Osteoblast (primary cell): Measurements from ENCODE around the gene MINPP1. TPM values are rescaled to one million over a fixed set of nuclear protein-coding genes. Genes with fewer than 3 reads are reported as not detected.

Experiments
- DNase-seq: peaks from one replicate; pipeline ENCODE4 v3.0.0; 2011; ENCODE audit warnings: low spot score, mixed read lengths; ENCODE audit not compliant: insufficient read length; ENCODE audit errors: missing footprints
- H2AFZ ChIP-seq: 2 replicates; pipeline ENCODE4 v1.6.0; 2011; ENCODE audit warnings: mild to moderate bottlenecking, low read length
- H3K27ac ChIP-seq: 2 replicates; pipeline ENCODE4 v1.5.1; 2011; ENCODE audit warnings: mild to moderate bottlenecking, low read depth, low read length, moderate library complexity
- H3K27me3 ChIP-seq: 2 replicates; pipeline ENCODE4 v1.6.0; 2012; ENCODE audit warnings: mild to moderate bottlenecking, control low read depth, inconsistent platforms, low read length, moderate library complexity; ENCODE audit not compliant: insufficient read depth
- H3K36me3 ChIP-seq: 2 replicates; pipeline ENCODE4 v1.5.1; 2011; ENCODE audit warnings: mild to moderate bottlenecking, low read length, control low read depth, moderate library complexity; ENCODE audit not compliant: insufficient read depth
- H3K4me1 ChIP-seq: 2 replicates; pipeline ENCODE4 v1.5.1; 2011; ENCODE audit warnings: mild to moderate bottlenecking, low read length, control low read depth, moderate library complexity; ENCODE audit not compliant: insufficient read depth
- H3K4me2 ChIP-seq: 2 replicates; pipeline ENCODE4 v1.6.0; 2011; ENCODE audit warnings: mild to moderate bottlenecking, low read length; ENCODE audit not compliant: insufficient read depth
- H3K4me3 ChIP-seq: fragments of 200-600 bp; sonication (generic); 3 replicates; pipeline ENCODE4 v1.5.1; 2012; ENCODE audit warnings: mild to moderate bottlenecking, low read length, inconsistent platforms; ENCODE audit not compliant: insufficient read depth
- H3K79me2 ChIP-seq: 2 replicates; pipeline ENCODE4 v1.6.0; 2012; ENCODE audit warnings: mild to moderate bottlenecking, low read length, control low read depth, inconsistent platforms; ENCODE audit not compliant: insufficient read depth
- H3K9me3 ChIP-seq: 2 replicates; pipeline ENCODE4 v1.5.1; 2011; ENCODE audit warnings: low read depth, low read length, control low read depth
- H4K20me1 ChIP-seq: 2 replicates; pipeline ENCODE4 v1.6.0; 2012; ENCODE audit warnings: mild to moderate bottlenecking, low read length, control low read depth; ENCODE audit not compliant: insufficient read depth
- total RNA-seq: library from RNA; depleted of rRNA; stranded (reverse); fragments of >200 nt; gene quantifications from 2 replicates; pipeline ENCODE4 v1.2.3, GENCODE V29; 2012
- TF ChIP-seq, protein P1 (sequence below): IDR thresholded peaks from 2 replicates; pipeline ENCODE4 v1.5.1; 2011; ENCODE audit warnings: mild to moderate bottlenecking, low read depth, low read length, moderate library complexity; ENCODE audit errors: extremely low read depth

MINPP1 gene
- total RNA-seq, 1 donor, result 22.1 TPM

GRCh38 chr10:87544721-87545120 lies 40.0 kb downstream of the MINPP1 start:
- TF ChIP-seq, protein P1, sequence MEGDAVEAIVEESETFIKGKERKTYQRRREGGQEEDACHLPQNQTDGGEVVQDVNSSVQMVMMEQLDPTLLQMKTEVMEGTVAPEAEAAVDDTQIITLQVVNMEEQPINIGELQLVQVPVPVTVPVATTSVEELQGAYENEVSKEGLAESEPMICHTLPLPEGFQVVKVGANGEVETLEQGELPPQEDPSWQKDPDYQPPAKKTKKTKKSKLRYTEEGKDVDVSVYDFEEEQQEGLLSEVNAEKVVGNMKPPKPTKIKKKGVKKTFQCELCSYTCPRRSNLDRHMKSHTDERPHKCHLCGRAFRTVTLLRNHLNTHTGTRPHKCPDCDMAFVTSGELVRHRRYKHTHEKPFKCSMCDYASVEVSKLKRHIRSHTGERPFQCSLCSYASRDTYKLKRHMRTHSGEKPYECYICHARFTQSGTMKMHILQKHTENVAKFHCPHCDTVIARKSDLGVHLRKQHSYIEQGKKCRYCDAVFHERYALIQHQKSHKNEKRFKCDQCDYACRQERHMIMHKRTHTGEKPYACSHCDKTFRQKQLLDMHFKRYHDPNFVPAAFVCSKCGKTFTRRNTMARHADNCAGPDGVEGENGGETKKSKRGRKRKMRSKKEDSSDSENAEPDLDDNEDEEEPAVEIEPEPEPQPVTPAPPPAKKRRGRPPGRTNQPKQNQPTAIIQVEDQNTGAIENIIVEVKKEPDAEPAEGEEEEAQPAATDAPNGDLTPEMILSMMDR, result no peak
- Histone ChIP-seq H3K36me3 (peaks cover 10% of the 10 kb centered on the region), H3K27me3 (no peaks in the 10 kb centered on the region), H4K20me1 (no peaks in the 10 kb centered on the region), H3K27ac (peak overlapping the region; percentile 92), H3K79me2 (peaks cover 13% of the 10 kb centered on the region), H3K4me3 (no peak overlapping the region), H3K4me1 (peaks cover 77% of the 10 kb centered on the region), H3K4me2 (peak overlapping the region; percentile 1), H2AFZ (no peak overlapping the region), H3K9me3 (no peaks in the 10 kb centered on the region)
- no peak for DNase-seq

- Histone ChIP-seq H3K36me3 (peaks cover 10% of the 10 kb centered on the region), H3K9me3 (no peaks in the 10 kb centered on the region), H4K20me1 (no peaks in the 10 kb centered on the region), H3K4me2 (no peak overlapping the region), H3K27ac (peak overlapping the region; percentile 92), H3K4me3 (no peak overlapping the region), H3K79me2 (peaks cover 13% of the 10 kb centered on the region), H3K27me3 (no peaks in the 10 kb centered on the region), H2AFZ (no peak overlapping the region), H3K4me1 (peaks cover 73% of the 10 kb centered on the region)
- no peak for DNase-seq
- TF ChIP-seq, protein P1, result no peak
These were observed 41.1 kb downstream of the MINPP1 start for GRCh38 chr10:87545783-87546182.

DNA sequence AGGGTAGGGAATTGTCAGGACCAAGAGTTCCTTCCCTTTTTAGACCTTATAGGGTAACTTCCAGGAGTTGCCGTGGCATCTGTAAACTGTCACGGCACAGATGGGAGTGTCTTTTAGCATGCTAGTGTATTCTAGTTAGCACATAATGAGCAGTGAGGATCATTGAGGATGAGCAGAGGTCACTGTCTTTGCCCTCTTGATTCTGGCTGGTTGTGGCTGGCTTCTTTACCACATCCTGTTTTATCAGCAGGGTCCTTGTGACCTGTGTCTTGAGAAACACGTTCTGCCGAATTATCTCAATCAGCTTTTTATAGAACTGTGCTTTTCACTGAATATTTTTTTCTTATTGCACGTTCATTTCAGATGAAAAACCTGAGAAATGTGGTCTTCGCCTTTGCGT lies 41.5 kb downstream of the MINPP1 start:
- no peak overlapping the region for H3K4me2 ChIP-seq

DNA sequence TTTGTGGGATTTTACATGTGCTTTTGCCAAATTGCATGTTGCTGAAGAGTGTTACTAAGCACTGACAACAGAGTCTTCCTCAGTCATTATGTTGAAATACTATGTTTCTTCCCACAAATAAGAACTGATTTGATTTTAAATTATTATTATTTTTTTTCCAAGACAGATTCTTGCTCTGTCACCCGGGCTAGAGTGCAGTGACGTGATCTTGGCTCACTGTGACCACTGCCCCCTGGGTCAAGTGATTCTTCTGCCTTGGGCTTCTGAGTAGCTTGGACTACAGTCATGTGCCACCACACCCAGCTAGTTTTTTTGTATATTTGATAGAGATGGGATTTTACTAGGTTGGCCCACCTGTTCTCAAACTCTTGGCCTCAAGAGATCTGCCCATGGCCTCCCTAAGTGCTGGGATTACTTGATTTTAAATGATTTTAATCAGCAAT lies 42.3 kb downstream of the MINPP1 start:
- peak overlapping the region; percentile 92 for H3K27ac ChIP-seq
- H3K4me3 ChIP-seq, result no peak overlapping the region
- H3K4me1 ChIP-seq, result peaks cover 69% of the 10 kb centered on the region
- no peak for DNase-seq
- no peaks in the 10 kb centered on the region for H3K27me3 ChIP-seq
- H2AFZ ChIP-seq, result no peak overlapping the region
- peaks cover 10% of the 10 kb centered on the region for H3K36me3 ChIP-seq
- TF ChIP-seq, protein P1, result no peak
- peak overlapping the region; percentile 82 for H3K4me2 ChIP-seq
- H3K79me2 ChIP-seq, result peaks cover 15% of the 10 kb centered on the region
- no peaks in the 10 kb centered on the region for H3K9me3 ChIP-seq
- H4K20me1 ChIP-seq, result no peaks in the 10 kb centered on the region

More for the DNA sequence above, 41.5 kb downstream of the MINPP1 start:
- DNase-seq, result no peak
- Histone ChIP-seq H2AFZ (no peak overlapping the region), H3K79me2 (peaks cover 15% of the 10 kb centered on the region), H3K4me3 (no peak overlapping the region), H3K9me3 (no peaks in the 10 kb centered on the region), H3K27me3 (no peaks in the 10 kb centered on the region), H3K4me1 (peaks cover 74% of the 10 kb centered on the region), H4K20me1 (no peaks in the 10 kb centered on the region), H3K27ac (peak overlapping the region; percentile 92), H3K36me3 (peaks cover 10% of the 10 kb centered on the region)
- TF ChIP-seq, protein P1, result no peak
